ENCODE measurements around the gene LARGE1.

The LARGE1 gene

GRCh38 chr22:33817512-33818127, 102.7 kb downstream of the LARGE1 start:
- DNase-seq (ENCODE audit: low read depth), result no peak

- DNase-seq (ENCODE audit: low read depth), result no peak
Measured at GRCh38 chr22:33812360-33812977, 107.8 kb downstream of the LARGE1 start.

- no peak for DNase-seq (ENCODE audit: low read depth)
Measured at GRCh38 chr22:33811686-33812085, 108.6 kb downstream of the LARGE1 start.

- DNase-seq (ENCODE audit: low read depth), result no peak
Measured at GRCh38 chr22:33811208-33811607, 109.1 kb downstream of the LARGE1 start.

- DNase-seq (ENCODE audit: low read depth), result no peak
Measured at GRCh38 chr22:33807470-33807869, 112.8 kb downstream of the LARGE1 start.

GRCh38 chr22:33806191-33806590, 114.1 kb downstream of the LARGE1 start:
- no peak for DNase-seq (ENCODE audit: low read depth)

- DNase-seq (ENCODE audit: low read depth), result no peak
Measured at GRCh38 chr22:33803371-33804282, 116.6 kb downstream of the LARGE1 start.

- no peak for DNase-seq (ENCODE audit: low read depth)
Measured at GRCh38 chr22:33798401-33798800, 121.9 kb downstream of the LARGE1 start.

- DNase-seq (ENCODE audit: low read depth), result no peak
Measured at GRCh38 chr22:33796494-33796893, 123.8 kb downstream of the LARGE1 start.

GRCh38 chr22:33793475-33793874, 126.8 kb downstream of the LARGE1 start:
- no peak for DNase-seq (ENCODE audit: low read depth)

- DNase-seq (ENCODE audit: low read depth), result no peak
Measured at GRCh38 chr22:33792832-33793231, 127.4 kb downstream of the LARGE1 start.

GRCh38 chr22:33789690-33790253, 130.5 kb downstream of the LARGE1 start:
- DNase-seq (ENCODE audit: low read depth), result no peak

GRCh38 chr22:33788927-33789326, 131.3 kb downstream of the LARGE1 start:
- DNase-seq (ENCODE audit: low read depth), result no peak

- DNase-seq (ENCODE audit: low read depth), result no peak
Measured at GRCh38 chr22:33787645-33788456, 132.4 kb downstream of the LARGE1 start.

GRCh38 chr22:33786149-33786548, 134.1 kb downstream of the LARGE1 start:
- no peak for DNase-seq (ENCODE audit: low read depth)

GRCh38 chr22:33785283-33785968, 134.8 kb downstream of the LARGE1 start:
- DNase-seq (ENCODE audit: low read depth), result no peak

GRCh38 chr22:33781411-33781810, 138.9 kb downstream of the LARGE1 start:
- DNase-seq (ENCODE audit: low read depth), result no peak

- DNase-seq (ENCODE audit: low read depth), result no peak
Measured at GRCh38 chr22:33780531-33781136, 139.6 kb downstream of the LARGE1 start.

- DNase-seq (ENCODE audit: low read depth), result no peak
Measured at GRCh38 chr22:33779243-33779642, 141.0 kb downstream of the LARGE1 start.

- DNase-seq (ENCODE audit: low read depth), result no peak
Measured at GRCh38 chr22:33776491-33776890, 143.8 kb downstream of the LARGE1 start.

- DNase-seq (ENCODE audit: low read depth), result no peak
Measured at GRCh38 chr22:33774781-33775180, 145.5 kb downstream of the LARGE1 start.

Measured in activated T-cell treated with anti-CD3 and anti-CD28 coated beads for 1 hour (primary cell).